ENCODE data around the gene NCKAP1. TPM values are rescaled to one million over a fixed set of nuclear protein-coding genes. Genes with fewer than 3 reads are reported as not detected.
"Not testable (repeated sequence)": the region's sequence is repeated elsewhere in the genome, so short reads cannot be mapped to it uniquely, and the experiment has no call there.

NCKAP1 gene
- total RNA-seq, 4 donors from 2014 or later, result 45.3 to 99.7 (median 74.3) TPM

GRCh38 chr2:182962641-182963040 lies 75.6 kb downstream of the NCKAP1 start:
- intact Hi-C loops (cut with DNase I; ENCODE audit: low total_unique reads), result no loop called here
- H3K36me3 ChIP-seq, result peaks cover 0 to 29% (median 4%) of the 10 kb centered on the region in 4 donors
- no peak overlapping the region for H3K27ac ChIP-seq
- in situ Hi-C loops (cut with MboI; ENCODE audit: low pct_ligation_motif_present in 1 of 4, low pct_unique_long_range_greater_than_20kb in 1 of 4, low sequenced_read_pairs in 3 of 4), result loop anchor here in 1 of 4 donors (25.0 kb wide), 1 partner anchor 175 kb away; no protein-coding TSS in a partner anchor
- no peak for DNase-seq
- TF ChIP-seq CTCF (IDR thresholded peaks at IDR 0.05), result no peak
- TF ChIP-seq POLR2A (IDR thresholded peaks at IDR 0.05), result no peak
- no peak for TF ChIP-seq EP300 (IDR thresholded peaks at IDR 0.05; ENCODE audit: low read depth)
- TF ChIP-seq POLR2AphosphoS5 (IDR thresholded peaks at IDR 0.05), result no peak
- peaks cover 0 to 8% (median 0%) of the 10 kb centered on the region in 4 donors for H3K4me1 ChIP-seq
- H3K4me3 ChIP-seq, result no peak overlapping the region
- no peaks in the 10 kb centered on the region for H3K27me3 ChIP-seq
- H3K9me3 ChIP-seq, result no peaks in the 10 kb centered on the region
- WGBS, 2 donors (ENCODE audit: low coverage in 1 of 2), result 65 to 69% methylated on average over 2 of the region's 2 CpGs

GRCh38 chr2:182960869-182961268 lies 77.4 kb downstream of the NCKAP1 start:
- WGBS, 2 donors (ENCODE audit: low coverage in 1 of 2), result 98 to 100% methylated on average over 1 to 2 of the region's 2 CpGs
- H3K4me1 ChIP-seq; intact Hi-C loops (cut with DNase I; ENCODE audit: low total_unique reads); H3K4me3 ChIP-seq; H3K27ac ChIP-seq; H3K27me3 ChIP-seq; DNase-seq; H3K9me3 ChIP-seq: not testable (repeated sequence)
- H3K36me3 ChIP-seq, result peaks cover 0 to 34% (median 6%) of the 10 kb centered on the region in 4 donors
- in situ Hi-C loops (cut with MboI; ENCODE audit: low pct_ligation_motif_present in 1 of 4, low pct_unique_long_range_greater_than_20kb in 1 of 4, low sequenced_read_pairs in 3 of 4), result loop anchor here in 1 of 4 donors (25.0 kb wide), 1 partner anchor 174 kb away; no protein-coding TSS in a partner anchor

- Histone ChIP-seq H3K27ac (no peak overlapping the region), H3K27me3 (no peaks in the 10 kb centered on the region), H3K4me3 (no peak overlapping the region), H3K9me3 (no peaks in the 10 kb centered on the region), H3K4me1 (no peaks in the 10 kb centered on the region), H3K36me3 (peaks cover 0 to 40% (median 4%) of the 10 kb centered on the region in 4 donors)
- DNase-seq, result no peak
- TF ChIP-seq POLR2AphosphoS5 (IDR thresholded peaks at IDR 0.05) (no peak), POLR2A (IDR thresholded peaks at IDR 0.05) (no peak), CTCF (IDR thresholded peaks at IDR 0.05) (no peak), EP300 (IDR thresholded peaks at IDR 0.05; ENCODE audit: low read depth) (no peak)
- in situ Hi-C loops (cut with MboI; ENCODE audit: low pct_ligation_motif_present in 1 of 4, low pct_unique_long_range_greater_than_20kb in 1 of 4, low sequenced_read_pairs in 3 of 4) (loop anchor here in 1 of 4 donors (25.0 kb wide), 1 partner anchor 167 kb away; no protein-coding TSS in a partner anchor), intact Hi-C loops (cut with DNase I; ENCODE audit: low total_unique reads) (no loop called here)
These were observed 83.5 kb downstream of the NCKAP1 start for GRCh38 chr2:182954789-182955188.

GRCh38 chr2:182952741-182953450 lies 85.4 kb downstream of the NCKAP1 start:
- H3K27me3 ChIP-seq, result no peaks in the 10 kb centered on the region
- intact Hi-C loops (cut with DNase I; ENCODE audit: low total_unique reads) (no loop called here), in situ Hi-C loops (cut with MboI; ENCODE audit: low pct_ligation_motif_present in 1 of 4, low pct_unique_long_range_greater_than_20kb in 1 of 4, low sequenced_read_pairs in 3 of 4) (loop anchor here in 1 of 4 donors (25.0 kb wide), 1 partner anchor 166 kb away; no protein-coding TSS in a partner anchor)
- WGBS, 2 donors (ENCODE audit: low coverage in 1 of 2), result 94 to 96% methylated on average over 6 of the region's 6 CpGs
- H3K9me3 ChIP-seq, result no peaks in the 10 kb centered on the region
- H3K27ac ChIP-seq, result no peak overlapping the region
- TF ChIP-seq CTCF (IDR thresholded peaks at IDR 0.05) (no peak), POLR2A (IDR thresholded peaks at IDR 0.05) (no peak), POLR2AphosphoS5 (IDR thresholded peaks at IDR 0.05) (no peak), EP300 (IDR thresholded peaks at IDR 0.05; ENCODE audit: low read depth) (no peak)
- no peak for DNase-seq
- no peaks in the 10 kb centered on the region for H3K4me1 ChIP-seq
- peaks cover 0 to 36% (median 4%) of the 10 kb centered on the region in 4 donors for H3K36me3 ChIP-seq
- H3K4me3 ChIP-seq, result no peak overlapping the region

Measured in transverse colon (tissue), 4 donors.